CD14-positive monocyte (primary cell): Measurements from ENCODE around the gene GPATCH1. TPM values are rescaled to one million over a fixed set of nuclear protein-coding genes. Genes with fewer than 3 reads are reported as not detected.

Experiments
- DNase-seq, 3 donors: peaks; one replicate each; pipeline ENCODE4 v3.0.0-alpha.2; 2011 to 2022
- H2AFZ ChIP-seq: 2 replicates; pipeline ENCODE4 v1.6.0; 2012; ENCODE audit warnings: mild to moderate bottlenecking, low read depth, low read length, inconsistent platforms; ENCODE audit not compliant: insufficient read depth, poor library complexity, severe bottlenecking
- H3K27ac ChIP-seq, 2 donors: 1 replicate in 1 of 2; 2 replicates in 1 of 2; pipeline ENCODE4 v1.5.1; 2012 to 2013; ENCODE audit warnings: low read length in 2 of 2, control low read depth in 1 of 2, inconsistent platforms in 1 of 2, low read depth in 1 of 2, mild to moderate bottlenecking in 1 of 2
- H3K27me3 ChIP-seq, 2 donors: one replicate each; pipeline versions ENCODE4 v1.6.0 to v1.6.1; 2011 to 2013; ENCODE audit warnings: low read length in 2 of 2; ENCODE audit not compliant: control insufficient read depth in 2 of 2, insufficient read depth in 2 of 2
- H3K36me3 ChIP-seq, 2 donors: replicated peaks in 1 of 2; 1 replicate in 1 of 2; 2 replicates in 1 of 2; pipeline versions ENCODE4 v1.5.1 to v1.6.1; 2012 to 2013; ENCODE audit warnings: low read length in 2 of 2, control low read depth in 1 of 2, inconsistent platforms in 1 of 2, mild to moderate bottlenecking in 1 of 2; ENCODE audit not compliant: insufficient read depth in 2 of 2, control insufficient read depth in 1 of 2
- H3K4me1 ChIP-seq, 2 donors: 1 replicate in 1 of 2; 2 replicates in 1 of 2; pipeline versions ENCODE4 v1.5.1 to v1.6.1; 2012 to 2013; ENCODE audit warnings: low read length in 2 of 2, control low read depth in 1 of 2, inconsistent platforms in 1 of 2, mild to moderate bottlenecking in 1 of 2, moderate library complexity in 1 of 2; ENCODE audit not compliant: insufficient read depth in 2 of 2, control insufficient read depth in 1 of 2
- H3K4me2 ChIP-seq: replicated peaks from 2 replicates; pipeline ENCODE3; 2012; ENCODE audit warnings: low read length, moderate library complexity, mild to moderate bottlenecking; ENCODE audit not compliant: poor library complexity, severe bottlenecking; ENCODE audit errors: extremely low read depth
- H3K4me3 ChIP-seq, 3 experiments: fragments of 200-600 bp in 1 of 3; sonication (generic) in 1 of 3; replicated peaks in 1 of 3; 1 replicate in 2 of 3; 2 replicates in 1 of 3; pipeline ENCODE4 v1.5.1; 2011 to 2013; ENCODE audit warnings: low read length in 3 of 3, mild to moderate bottlenecking in 3 of 3, control low read depth in 2 of 3, low read depth in 2 of 3, inconsistent platforms in 1 of 3, moderate library complexity in 1 of 3
- H3K79me2 ChIP-seq: 2 replicates; pipeline ENCODE4 v1.6.0; 2012; ENCODE audit warnings: mild to moderate bottlenecking, control low read depth, inconsistent platforms, low read length, moderate library complexity; ENCODE audit not compliant: insufficient read depth
- H3K9ac ChIP-seq: 2 replicates; pipeline ENCODE4 v1.6.0; 2017; ENCODE audit warnings: low read length, mild to moderate bottlenecking; ENCODE audit not compliant: insufficient read depth, poor library complexity, severe bottlenecking
- H3K9me3 ChIP-seq, 2 donors: replicated peaks in 1 of 2; 1 replicate in 1 of 2; 2 replicates in 1 of 2; pipeline versions ENCODE4 v1.5.1 to v1.6.1; 2012 to 2013; ENCODE audit warnings: low read length in 2 of 2, control low read depth in 1 of 2; ENCODE audit not compliant: control insufficient read depth in 1 of 2, insufficient read depth in 1 of 2
- H4K20me1 ChIP-seq: 2 replicates; pipeline ENCODE4 v1.6.0; 2012; ENCODE audit warnings: mild to moderate bottlenecking, low read length, control low read depth, moderate library complexity; ENCODE audit not compliant: insufficient read depth
- H3K27ac Mint-ChIP-seq, 7 donors: one replicate each; pipeline ENCODE4 v1.8.0; 2020; ENCODE audit warnings: mild to moderate bottlenecking in 7 of 7, mixed read lengths in 7 of 7, moderate library complexity in 6 of 7, inconsistent platforms in 2 of 7
- H3K27me3 Mint-ChIP-seq, 3 donors: one replicate each; pipeline ENCODE4 v1.8.0; 2021 to 2022; ENCODE audit warnings: low read depth in 3 of 3, mild to moderate bottlenecking in 3 of 3, mixed read lengths in 3 of 3, moderate library complexity in 3 of 3, inconsistent platforms in 1 of 3
- H3K36me3 Mint-ChIP-seq, 2 donors: one replicate each; pipeline ENCODE4 v1.8.0; 2020; ENCODE audit warnings: mixed read lengths in 2 of 2, inconsistent platforms in 1 of 2, mild to moderate bottlenecking in 1 of 2
- H3K4me1 Mint-ChIP-seq: one replicate; pipeline ENCODE4 v1.8.0; 2020; ENCODE audit warnings: mild to moderate bottlenecking, mixed read lengths
- H3K4me3 Mint-ChIP-seq, 2 donors: one replicate each; pipeline ENCODE4 v1.8.0; 2020; ENCODE audit warnings: mild to moderate bottlenecking in 2 of 2, mixed read lengths in 2 of 2, moderate library complexity in 1 of 2
- H3K9me3 Mint-ChIP-seq, 7 donors: one replicate each; pipeline ENCODE4 v1.8.0; 2020 to 2022; ENCODE audit warnings: mixed read lengths in 7 of 7, mild to moderate bottlenecking in 6 of 7, moderate library complexity in 6 of 7, inconsistent platforms in 2 of 7
- WGBS: methylation state at CpG from one replicate; pipeline ENCODE4 v1.1.5; 2013; ENCODE audit warnings: missing lambda C conversion rate; ENCODE audit not compliant: insufficient coverage; 5-methylcytosine and 5-hydroxymethylcytosine counted together
- intact Hi-C, 2 donors: fragments of 100-400 bp; cut with micrococcal nuclease; formaldehyde crosslinking; loops; one replicate each; pipeline versions ENCODE4 v1.15.0 to v1.15.1; 2023
- polyA plus RNA-seq, 3 donors: library from polyadenylated mRNA; depleted of rRNA in 1 of 3; unstranded in 2 of 3; stranded (reverse) in 1 of 3; fragments of 300-500 nt in 2 of 3; fragments of >200 nt in 1 of 3; fragmentation: Illumina TruSeq in 2 of 3; gene quantifications; 1 replicate in 2 of 3; 2 replicates in 1 of 3; pipeline ENCODE4 v1.2.3, GENCODE V29; 2012 to 2021
- TF ChIP-seq, protein P1 (sequence below): fragments of 200-600 bp; IDR thresholded peaks from one replicate; pipeline ENCODE4 v1.8.0; 2022; ENCODE audit warnings: antibody characterized with exemption, mild to moderate bottlenecking

The GPATCH1 gene
- polyA plus RNA-seq, 3 donors, result 1.4 to 6.8 (median 4.0) TPM

- peaks cover 64 to 84% of the 10 kb centered on the region in 2 donors for H3K36me3 ChIP-seq
- Mint-ChIP-seq H3K4me1 (no peaks in the 10 kb centered on the region), H3K36me3 (peaks cover 69 to 87% of the 10 kb centered on the region in 2 donors)
These were observed 27.2 kb downstream of the GPATCH1 start for GRCh38 chr19:33108161-33108560.

DNA sequence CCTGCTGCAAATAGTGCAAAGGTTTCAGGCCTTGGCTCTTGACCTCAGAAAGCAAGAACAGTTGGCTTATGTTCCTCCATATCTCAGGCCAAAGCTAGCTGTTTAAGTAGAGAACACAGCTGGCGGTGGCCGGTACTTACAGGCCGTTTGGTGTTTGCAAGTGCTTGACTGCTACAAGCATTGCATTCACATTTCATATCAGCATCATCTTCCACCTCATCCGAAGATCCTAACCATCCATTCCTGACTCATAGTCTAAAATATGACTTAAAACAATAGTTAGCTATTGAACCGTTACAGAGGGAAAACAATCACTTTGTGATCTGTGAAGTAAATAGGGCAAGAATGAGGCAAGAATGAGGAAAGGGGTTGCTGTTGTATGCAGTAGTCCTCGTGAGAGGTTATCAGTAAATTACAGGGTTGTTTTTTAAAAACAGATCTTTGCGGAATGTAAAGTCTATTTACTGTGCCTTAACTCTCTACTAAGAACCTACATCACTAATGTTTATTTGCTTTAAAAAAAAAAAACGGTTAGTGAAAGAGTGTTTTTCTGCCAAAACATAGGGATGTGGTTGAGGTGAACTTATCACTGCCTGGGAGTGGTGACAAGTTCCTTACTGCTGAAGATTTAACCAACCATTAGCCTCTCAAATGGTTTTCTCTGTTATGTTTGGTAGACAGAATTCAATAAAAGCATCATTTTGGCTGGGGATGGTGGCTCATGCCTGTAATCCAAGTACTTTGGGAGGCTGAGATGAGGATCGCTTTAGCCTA lies 29.3 kb downstream of the GPATCH1 start:
- Histone ChIP-seq H4K20me1 (no peaks in the 10 kb centered on the region), H3K4me1 (no peaks in the 10 kb centered on the region), H3K36me3 (peaks cover 77 to 86% of the 10 kb centered on the region in 2 donors), H3K27me3 (no peaks in the 10 kb centered on the region), H3K9me3 (no peaks in the 10 kb centered on the region), H3K9ac (no peak overlapping the region), H3K27ac (no peak overlapping the region), H3K4me2 (no peak overlapping the region), H2AFZ (no peak overlapping the region), H3K4me3 (no peak overlapping the region), H3K79me2 (no peaks in the 10 kb centered on the region)
- H3K4me3 Mint-ChIP-seq, result no peak overlapping the region
- no peaks in the 10 kb centered on the region for H3K4me1 Mint-ChIP-seq
- intact Hi-C loops, result no loop called here
- H3K27me3 Mint-ChIP-seq, result peaks cover 0 to 2% (median 0%) of the 10 kb centered on the region in 3 donors
- H3K36me3 Mint-ChIP-seq, result peaks cover 71 to 88% of the 10 kb centered on the region in 2 donors
- TF ChIP-seq, protein P1, sequence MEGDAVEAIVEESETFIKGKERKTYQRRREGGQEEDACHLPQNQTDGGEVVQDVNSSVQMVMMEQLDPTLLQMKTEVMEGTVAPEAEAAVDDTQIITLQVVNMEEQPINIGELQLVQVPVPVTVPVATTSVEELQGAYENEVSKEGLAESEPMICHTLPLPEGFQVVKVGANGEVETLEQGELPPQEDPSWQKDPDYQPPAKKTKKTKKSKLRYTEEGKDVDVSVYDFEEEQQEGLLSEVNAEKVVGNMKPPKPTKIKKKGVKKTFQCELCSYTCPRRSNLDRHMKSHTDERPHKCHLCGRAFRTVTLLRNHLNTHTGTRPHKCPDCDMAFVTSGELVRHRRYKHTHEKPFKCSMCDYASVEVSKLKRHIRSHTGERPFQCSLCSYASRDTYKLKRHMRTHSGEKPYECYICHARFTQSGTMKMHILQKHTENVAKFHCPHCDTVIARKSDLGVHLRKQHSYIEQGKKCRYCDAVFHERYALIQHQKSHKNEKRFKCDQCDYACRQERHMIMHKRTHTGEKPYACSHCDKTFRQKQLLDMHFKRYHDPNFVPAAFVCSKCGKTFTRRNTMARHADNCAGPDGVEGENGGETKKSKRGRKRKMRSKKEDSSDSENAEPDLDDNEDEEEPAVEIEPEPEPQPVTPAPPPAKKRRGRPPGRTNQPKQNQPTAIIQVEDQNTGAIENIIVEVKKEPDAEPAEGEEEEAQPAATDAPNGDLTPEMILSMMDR, result no peak
- WGBS, result 97% methylated on average over 3 of the region's 9 CpGs
- H3K9me3 Mint-ChIP-seq, result peaks cover 0 to 4% (median 0%) of the 10 kb centered on the region in 7 donors
- DNase-seq, result no peak
- no peak overlapping the region for H3K27ac Mint-ChIP-seq

More at GRCh38 chr19:33108161-33108560, 27.2 kb downstream of the GPATCH1 start:
- H3K9ac ChIP-seq, result no peak overlapping the region
- H3K79me2 ChIP-seq, result no peaks in the 10 kb centered on the region
- TF ChIP-seq, protein P1, result no peak
- 94% methylated on average over 10 of the region's 10 CpGs for WGBS
- no peak overlapping the region for H3K27ac ChIP-seq
- intact Hi-C loops, result no loop called here
- H3K4me3 ChIP-seq, result no peak overlapping the region
- peaks cover 0 to 3% (median 0%) of the 10 kb centered on the region in 3 donors for H3K27me3 Mint-ChIP-seq
- no peak overlapping the region for H3K4me3 Mint-ChIP-seq
- peaks cover 0 to 3% (median 0%) of the 10 kb centered on the region in 7 donors for H3K9me3 Mint-ChIP-seq
- H3K4me1 ChIP-seq, result no peaks in the 10 kb centered on the region
- peak overlapping the region in 2 of 7 donors; percentile 35 to 51 for H3K27ac Mint-ChIP-seq
- H3K27me3 ChIP-seq, result no peaks in the 10 kb centered on the region
- no peak for DNase-seq
- no peak overlapping the region for H2AFZ ChIP-seq
- H3K4me2 ChIP-seq, result no peak overlapping the region
- H3K9me3 ChIP-seq, result no peaks in the 10 kb centered on the region
- no peaks in the 10 kb centered on the region for H4K20me1 ChIP-seq
